KMS-11 (cell line): ENCODE measurements around the gene LRIF1.
A peak's percentile ranks its signal among the peaks of the same experiment; 100 is the strongest.

Experiments used
- H2AFZ ChIP-seq: fragments of 200-600 bp; sonication (generic); 2 replicates; pipeline ENCODE4 v1.6.1; 2016; ENCODE audit warnings: antibody characterized with exemption, mixed run types, low read depth
- H3K27ac ChIP-seq: fragments of 200-600 bp; sonication (generic); 2 replicates; pipeline ENCODE4 v1.6.1; 2016; ENCODE audit warnings: mild to moderate bottlenecking, mixed run types
- H3K27me3 ChIP-seq: fragments of 200-600 bp; sonication (generic); 2 replicates; pipeline ENCODE4 v1.6.1; 2017; ENCODE audit warnings: mild to moderate bottlenecking, low read depth, mixed run types, moderate library complexity; ENCODE audit not compliant: insufficient read depth
- H3K36me3 ChIP-seq: fragments of 200-600 bp; sonication (generic); 2 replicates; pipeline ENCODE4 v1.6.1; 2017; ENCODE audit warnings: mild to moderate bottlenecking, mixed run types; ENCODE audit not compliant: insufficient read depth
- H3K4me1 ChIP-seq: fragments of 200-600 bp; sonication (generic); 2 replicates; pipeline ENCODE4 v1.6.1; 2016; ENCODE audit warnings: mild to moderate bottlenecking, low read depth, mixed run types; ENCODE audit not compliant: poor library complexity, severe bottlenecking
- H3K4me2 ChIP-seq: fragments of 200-600 bp; sonication (generic); 2 replicates; pipeline ENCODE4 v1.7.0; 2016; ENCODE audit warnings: mild to moderate bottlenecking, mixed run types
- H3K4me3 ChIP-seq: fragments of 200-600 bp; sonication (generic); IDR thresholded peaks from 2 replicates; pipeline ENCODE4 v1.6.1; 2017; ENCODE audit warnings: low read depth, low read length, mixed read lengths; ENCODE audit not compliant: insufficient read depth
- H3K79me2 ChIP-seq: fragments of 200-600 bp; sonication (generic); 2 replicates; pipeline ENCODE4 v1.6.1; 2016; ENCODE audit warnings: low read depth, mixed run types; ENCODE audit not compliant: insufficient read depth
- H3K9ac ChIP-seq: fragments of 200-600 bp; sonication (generic); 2 replicates; pipeline ENCODE4 v1.6.1; 2016; ENCODE audit warnings: mild to moderate bottlenecking, mixed run types
- H4K20me1 ChIP-seq: fragments of 200-600 bp; sonication (generic); 2 replicates; pipeline ENCODE4 v1.6.1; 2016; ENCODE audit warnings: mild to moderate bottlenecking, mixed run types; ENCODE audit not compliant: insufficient read depth
- TF ChIP-seq, protein P1 (sequence below): fragments of 200-600 bp; sonication (generic); conservative IDR thresholded peaks from 2 replicates; pipeline ENCODE4 v1.6.1; 2017; ENCODE audit warnings: low read depth, mild to moderate bottlenecking, antibody characterized with exemption, low read length, moderate library complexity, mixed read lengths

Gene LRIF1

DNA sequence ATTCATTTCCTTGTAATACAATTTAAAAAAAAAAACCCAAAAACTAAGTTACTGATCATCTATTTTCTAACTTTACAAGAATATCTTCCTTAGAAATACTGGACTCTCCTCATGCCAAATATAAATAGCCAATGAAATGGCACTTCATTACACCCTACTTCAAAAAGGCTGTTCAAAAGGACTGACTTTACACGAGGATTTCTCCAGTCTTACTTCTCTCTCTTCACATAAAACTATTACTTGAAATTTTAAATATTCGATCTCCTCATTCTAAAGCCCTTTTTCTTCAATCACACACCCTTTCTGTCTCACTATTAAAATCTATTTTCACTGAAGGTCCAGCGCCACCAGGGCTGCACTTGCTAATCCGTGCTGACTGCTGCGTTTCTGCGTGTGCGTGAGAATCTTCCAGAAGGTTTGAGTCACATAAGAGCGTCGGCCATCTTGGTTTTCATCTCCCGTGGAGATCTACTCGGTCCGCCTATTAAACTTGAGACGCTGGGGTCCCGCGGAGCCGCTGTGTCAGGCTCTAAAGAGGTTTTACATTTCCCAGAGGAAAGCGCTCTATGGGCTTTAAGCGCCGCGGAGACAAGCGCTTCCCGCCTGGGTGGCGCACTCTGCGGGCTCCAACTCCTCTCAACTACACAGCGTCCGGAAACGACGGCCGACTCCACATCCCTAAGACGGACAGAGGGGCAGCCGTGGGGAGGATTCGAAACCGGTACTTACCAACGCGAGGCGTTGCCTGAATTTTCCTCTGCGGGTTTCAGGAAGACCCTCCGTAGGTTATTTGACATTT lies 631 bp downstream of the LRIF1 start:
- Histone ChIP-seq H2AFZ (peak overlapping the region; percentile 63), H3K4me2 (peak overlapping the region; percentile 83), H3K27ac (peak overlapping the region; percentile 100), H3K36me3 (0 out of 2 replicates have a peak, but pooled peaks cover 5% of the 10 kb centered on the region), H3K27me3 (no peaks in the 10 kb centered on the region), H3K4me1 (peaks cover 23% of the 10 kb centered on the region), H3K9ac (peak overlapping the region; percentile 97), H3K79me2 (peaks cover 44% of the 10 kb centered on the region), H3K4me3 (peak overlapping the region; percentile 29), H4K20me1 (no peaks in the 10 kb centered on the region)
- TF ChIP-seq, protein P1, sequence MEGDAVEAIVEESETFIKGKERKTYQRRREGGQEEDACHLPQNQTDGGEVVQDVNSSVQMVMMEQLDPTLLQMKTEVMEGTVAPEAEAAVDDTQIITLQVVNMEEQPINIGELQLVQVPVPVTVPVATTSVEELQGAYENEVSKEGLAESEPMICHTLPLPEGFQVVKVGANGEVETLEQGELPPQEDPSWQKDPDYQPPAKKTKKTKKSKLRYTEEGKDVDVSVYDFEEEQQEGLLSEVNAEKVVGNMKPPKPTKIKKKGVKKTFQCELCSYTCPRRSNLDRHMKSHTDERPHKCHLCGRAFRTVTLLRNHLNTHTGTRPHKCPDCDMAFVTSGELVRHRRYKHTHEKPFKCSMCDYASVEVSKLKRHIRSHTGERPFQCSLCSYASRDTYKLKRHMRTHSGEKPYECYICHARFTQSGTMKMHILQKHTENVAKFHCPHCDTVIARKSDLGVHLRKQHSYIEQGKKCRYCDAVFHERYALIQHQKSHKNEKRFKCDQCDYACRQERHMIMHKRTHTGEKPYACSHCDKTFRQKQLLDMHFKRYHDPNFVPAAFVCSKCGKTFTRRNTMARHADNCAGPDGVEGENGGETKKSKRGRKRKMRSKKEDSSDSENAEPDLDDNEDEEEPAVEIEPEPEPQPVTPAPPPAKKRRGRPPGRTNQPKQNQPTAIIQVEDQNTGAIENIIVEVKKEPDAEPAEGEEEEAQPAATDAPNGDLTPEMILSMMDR = peak; percentile 7; the same call in 1 of the 2 replicates

- TF ChIP-seq, protein P1 = no peak
- Histone ChIP-seq H3K36me3 (0 out of 2 replicates have a peak, but pooled peaks cover 5% of the 10 kb centered on the region), H3K27ac (no peak overlapping the region), H2AFZ (no peak overlapping the region), H3K4me3 (no peak overlapping the region), H3K4me1 (peaks cover 23% of the 10 kb centered on the region), H3K4me2 (peak overlapping the region; percentile 83), H3K27me3 (no peaks in the 10 kb centered on the region), H3K9ac (no peak overlapping the region), H3K79me2 (peaks cover 53% of the 10 kb centered on the region), H4K20me1 (no peaks in the 10 kb centered on the region)
Measured at GRCh38 chr1:110961902-110962301, 1.8 kb downstream of the LRIF1 start.

GRCh38 chr1:110960777-110961420 lies 2.8 kb downstream of the LRIF1 start:
- Histone ChIP-seq H3K4me2 (peak overlapping the region; percentile 83), H3K27me3 (no peaks in the 10 kb centered on the region), H3K79me2 (peaks cover 63% of the 10 kb centered on the region), H3K4me1 (peaks cover 23% of the 10 kb centered on the region), H3K36me3 (0 out of 2 replicates have a peak, but pooled peaks cover 5% of the 10 kb centered on the region), H3K9ac (no peak overlapping the region), H3K27ac (no peak overlapping the region), H3K4me3 (no peak overlapping the region), H2AFZ (no peak overlapping the region), H4K20me1 (no peaks in the 10 kb centered on the region)
- TF ChIP-seq, protein P1 = no peak

- TF ChIP-seq, protein P1 = no peak
- Histone ChIP-seq H3K4me2 (no peak overlapping the region), H3K36me3 (peaks cover 5% of the 10 kb centered on the region; the same call in 1 of the 2 replicates), H2AFZ (no peak overlapping the region), H3K27me3 (no peaks in the 10 kb centered on the region), H3K27ac (no peak overlapping the region), H3K9ac (no peak overlapping the region), H3K79me2 (peaks cover 71% of the 10 kb centered on the region), H3K4me3 (no peak overlapping the region), H3K4me1 (peaks cover 23% of the 10 kb centered on the region), H4K20me1 (no peaks in the 10 kb centered on the region; the same call in 1 of the 2 replicates)
Measured at GRCh38 chr1:110957798-110958197, 5.9 kb downstream of the LRIF1 start.
